TTC549 (cell line): ENCODE data around the gene CLEC3B.

ENCODE experiments used
- FAIRE-seq: peaks from 2 replicates; lab custom pipeline; 2012; peaks lifted over from hg19 to GRCh38; lab: Jason Lieb, UNC

Gene CLEC3B

DNA sequence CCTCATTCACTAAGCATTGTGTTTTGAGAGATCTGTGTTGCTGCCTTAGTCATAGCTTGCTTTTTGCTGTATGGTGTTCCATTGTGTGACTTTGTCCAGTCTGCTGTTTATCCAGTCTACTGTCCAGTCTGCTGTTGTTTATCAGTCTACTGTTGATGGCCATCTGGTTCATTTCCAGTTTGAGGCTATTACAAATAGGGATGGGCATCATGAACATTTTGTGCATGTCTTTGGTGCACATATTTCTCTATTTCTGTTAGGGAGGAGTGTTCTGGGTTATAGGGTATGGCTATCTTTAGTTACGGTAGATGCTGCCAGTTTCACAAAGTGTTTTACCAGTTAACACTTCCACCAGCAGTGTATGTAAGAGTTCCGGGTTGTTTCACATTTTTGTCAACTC is 22.2 kb upstream of the CLEC3B start:
- no peak for FAIRE-seq

DNA sequence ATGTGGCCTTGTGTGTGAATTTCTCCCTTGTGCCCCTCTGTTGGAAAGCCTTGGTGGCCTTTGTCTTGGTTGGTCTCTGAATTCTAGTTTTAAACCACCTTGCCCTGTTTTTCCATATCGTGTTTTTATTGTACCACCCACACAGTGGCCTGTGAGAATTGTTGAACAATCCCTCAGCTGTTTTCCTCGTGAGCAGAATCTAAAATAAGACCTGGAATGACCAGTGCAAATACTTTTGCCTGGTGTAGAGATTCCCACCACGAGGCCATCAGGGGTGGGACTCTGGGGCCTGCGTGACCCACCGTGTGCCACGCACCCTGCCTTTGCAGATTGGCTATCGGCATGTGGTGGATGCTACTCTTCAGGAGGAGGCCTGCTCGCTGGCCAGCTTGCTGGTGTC is 19.0 kb upstream of the CLEC3B start:
- FAIRE-seq, result no peak

DNA sequence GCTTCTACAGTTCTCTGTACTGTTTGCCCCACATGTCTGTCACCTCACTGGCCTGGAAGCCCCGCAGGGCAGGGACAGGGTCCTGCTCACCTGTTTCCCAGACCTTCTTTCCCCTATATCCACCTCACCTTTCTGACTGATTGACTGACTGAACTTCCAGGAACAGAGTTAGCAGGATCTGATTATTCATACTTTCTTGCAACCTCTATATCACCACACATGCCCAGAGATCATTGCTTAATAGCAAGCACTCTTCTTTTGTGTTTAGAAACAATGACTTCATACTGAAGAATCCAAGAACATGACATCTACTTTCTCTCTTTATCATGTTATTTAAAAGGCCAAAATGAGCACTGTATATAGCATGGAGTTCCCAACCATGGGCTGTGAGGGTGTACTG is 18.0 kb upstream of the CLEC3B start:
- FAIRE-seq, result no peak

DNA sequence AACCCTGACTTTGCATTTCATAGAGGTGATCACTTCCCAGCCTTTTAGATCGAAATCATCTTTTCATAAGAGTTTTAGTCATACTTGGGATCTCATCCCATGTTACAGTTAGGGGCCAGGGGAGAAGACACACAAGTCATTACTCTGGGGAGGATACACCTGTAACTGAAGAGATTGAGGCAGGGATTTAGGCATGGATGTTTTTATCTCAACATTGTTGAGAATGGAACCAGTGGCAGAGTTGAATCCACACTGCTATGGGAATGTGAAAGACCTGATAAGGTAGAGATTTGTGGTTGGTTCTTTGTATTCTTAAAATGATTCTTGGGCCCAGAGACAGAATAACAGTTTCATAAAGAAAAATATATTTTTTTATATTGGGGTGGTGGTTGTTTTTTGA is 16.2 kb upstream of the CLEC3B start:
- no peak for FAIRE-seq

DNA sequence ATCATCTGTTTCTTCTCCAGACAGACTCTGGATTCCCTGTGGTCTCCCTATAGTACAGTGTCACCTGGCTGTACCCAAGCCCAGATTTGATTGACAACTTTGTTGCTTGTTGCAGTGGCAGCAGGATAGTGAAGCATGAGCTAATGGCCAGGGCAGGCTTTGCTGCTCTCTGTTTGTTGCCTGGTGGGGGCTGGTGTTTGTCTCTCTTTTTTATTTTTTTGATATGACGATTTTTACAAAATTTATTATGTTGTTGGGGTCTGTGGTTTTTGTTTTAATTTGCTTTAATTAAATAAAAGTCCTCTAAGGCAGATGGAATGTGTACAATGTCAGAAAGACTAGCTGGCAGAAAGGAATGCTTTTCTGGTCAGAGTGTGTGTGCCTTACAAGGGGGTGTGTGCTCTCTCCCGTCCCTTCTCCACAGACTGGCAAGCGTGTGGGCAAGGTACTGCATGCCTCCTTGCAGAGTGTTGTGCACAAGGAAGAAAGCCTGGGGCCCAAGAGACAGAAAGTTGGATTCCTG is 15.2 kb upstream of the CLEC3B start:
- no peak for FAIRE-seq

DNA sequence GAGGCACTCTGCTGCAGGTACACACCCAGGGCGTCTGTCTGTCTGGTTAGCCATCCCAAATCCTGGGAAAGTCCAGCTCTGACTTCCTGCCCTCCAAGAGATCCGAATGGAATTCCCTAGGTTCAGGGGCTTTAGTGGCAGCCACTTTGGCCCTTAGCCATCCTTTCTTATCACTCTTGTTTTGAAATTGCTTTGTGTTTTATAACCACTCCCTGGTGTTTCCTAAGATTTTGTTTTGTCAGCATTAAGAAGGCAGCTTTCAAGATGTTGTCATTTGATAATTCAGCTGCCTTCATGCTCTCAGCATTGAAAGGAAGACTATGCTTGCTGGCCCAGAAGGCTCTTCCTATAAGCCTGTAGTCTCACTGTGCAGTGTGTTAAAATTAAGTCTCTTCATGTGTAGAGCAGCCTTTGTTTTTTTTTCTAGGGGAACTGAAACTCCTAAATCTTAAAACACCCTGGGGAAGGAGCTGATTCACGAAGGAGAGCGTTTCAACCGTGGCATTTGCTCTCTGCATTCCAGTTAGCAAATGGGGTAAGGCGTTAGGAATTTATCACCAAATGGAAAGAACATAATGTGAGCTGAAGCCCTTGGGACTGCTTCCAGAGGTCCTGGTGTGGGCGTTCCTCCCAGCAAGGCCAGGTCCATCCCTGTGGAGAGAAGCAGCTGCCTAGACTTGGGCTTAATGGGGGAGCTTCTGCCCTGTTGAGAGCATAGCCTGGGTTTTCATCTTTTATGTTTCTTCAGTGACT is 14.2 kb upstream of the CLEC3B start:
- FAIRE-seq, result no peak

DNA sequence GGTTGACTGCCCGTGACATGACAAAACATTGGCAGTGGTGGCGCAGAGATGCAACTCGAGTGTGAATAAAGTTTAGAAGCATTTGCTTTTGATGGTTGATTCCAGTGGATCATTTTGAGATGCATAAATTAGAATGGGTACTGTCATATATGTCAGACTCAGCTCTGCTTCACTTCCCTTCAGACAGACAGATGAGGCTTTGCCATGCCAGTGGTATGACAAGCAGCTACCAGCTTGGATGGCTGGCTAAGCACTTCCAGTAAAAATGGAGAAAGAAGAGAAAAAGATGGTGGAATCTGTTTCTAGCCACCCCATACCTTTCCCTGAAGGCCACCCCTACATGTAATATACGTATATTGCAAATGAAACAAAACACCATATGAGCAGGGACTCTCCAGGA is 13.5 kb upstream of the CLEC3B start:
- no peak for FAIRE-seq

DNA sequence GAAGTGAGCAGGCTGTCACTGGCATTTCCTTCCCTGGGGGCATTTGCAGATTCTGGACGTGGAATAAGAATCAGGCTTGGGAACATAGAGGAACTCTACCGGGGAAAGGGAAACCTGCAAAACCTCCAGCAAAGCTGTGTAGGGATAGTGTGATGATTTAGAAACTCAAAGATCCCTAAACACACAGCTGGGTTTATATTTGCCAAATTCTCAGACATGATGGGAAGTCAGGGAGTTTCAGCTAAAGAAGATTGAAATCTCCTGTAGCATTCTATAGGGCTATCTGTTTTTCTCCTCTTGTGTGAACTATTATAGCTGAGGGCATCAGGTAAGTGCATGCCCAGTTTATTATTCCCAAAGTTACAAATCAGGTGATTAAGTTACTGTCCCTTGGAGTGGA is 9.2 kb upstream of the CLEC3B start:
- no peak for FAIRE-seq

DNA sequence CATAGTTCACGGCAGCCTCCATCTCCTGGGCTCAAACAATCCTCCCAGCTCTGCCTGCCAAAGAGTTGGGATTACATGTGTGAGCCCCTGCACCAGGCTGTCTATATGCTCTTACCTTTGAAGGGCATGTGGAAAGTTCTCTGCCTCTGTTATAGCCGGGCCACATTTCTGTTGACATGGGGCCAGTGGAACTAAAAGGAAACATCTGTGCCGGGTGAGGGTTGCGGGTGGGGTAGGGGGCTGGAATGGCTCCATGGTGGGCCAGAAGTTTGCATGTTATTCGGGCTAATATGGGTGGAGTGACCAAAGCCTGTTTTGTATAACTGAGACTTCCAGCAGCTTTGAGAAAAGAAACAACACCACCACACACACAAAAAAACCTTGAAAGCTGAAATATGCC is 8.3 kb upstream of the CLEC3B start:
- no peak for FAIRE-seq

DNA sequence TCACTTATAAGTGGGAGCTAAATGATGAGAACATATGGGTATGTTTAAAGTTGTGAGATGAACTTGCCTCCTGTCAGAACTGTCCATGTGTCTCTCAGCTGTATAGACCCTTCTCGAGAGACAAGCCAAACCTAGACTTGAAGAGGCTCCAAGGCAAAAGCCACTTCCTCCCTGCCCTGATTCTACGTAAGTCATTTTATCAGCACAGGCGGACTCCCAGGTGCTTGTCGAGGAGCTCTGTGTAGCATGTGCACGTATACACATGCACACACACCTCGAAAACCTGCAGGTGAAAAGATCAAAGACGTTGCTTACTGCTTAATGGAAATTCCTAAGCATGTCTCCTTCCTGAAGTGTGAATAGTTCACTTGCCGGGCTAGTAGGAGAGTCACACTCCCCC is 5.6 kb upstream of the CLEC3B start:
- FAIRE-seq, result no peak

DNA sequence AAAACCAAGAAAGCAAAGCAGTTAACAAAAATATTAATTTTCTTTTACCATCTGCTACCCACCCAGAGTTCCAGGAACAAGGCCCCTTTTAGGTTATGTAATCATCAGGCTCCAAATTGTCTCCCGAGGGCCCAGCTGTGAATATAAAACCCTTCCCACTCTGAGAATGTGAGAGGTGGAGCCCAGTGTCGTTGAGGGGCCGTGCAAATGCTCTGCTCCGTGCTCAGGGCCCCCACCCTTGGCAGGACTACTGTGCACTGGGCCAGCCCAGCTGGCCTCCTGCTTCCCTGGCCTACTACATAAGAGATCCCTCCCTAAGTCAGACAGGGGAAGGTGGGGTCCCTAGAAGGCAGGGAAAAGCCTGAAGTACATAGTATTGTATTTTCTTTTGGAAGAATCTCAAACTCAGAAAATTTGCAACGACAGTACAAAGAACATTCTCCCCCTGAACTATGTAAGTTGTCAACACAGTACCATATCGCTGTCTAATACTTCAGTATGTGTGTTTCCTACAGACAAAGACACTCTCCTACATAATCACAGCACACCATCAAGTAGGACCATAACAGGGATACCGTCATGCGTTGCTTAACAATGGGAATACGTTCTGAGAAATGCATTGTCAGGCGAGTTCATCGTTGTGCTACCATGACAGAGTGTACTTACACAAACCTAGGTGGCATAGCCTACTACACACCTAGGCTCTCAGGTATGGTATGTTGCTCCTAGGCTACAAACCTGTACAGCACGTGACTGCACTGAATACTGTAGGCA is 4.4 kb upstream of the CLEC3B start:
- FAIRE-seq, result no peak

DNA sequence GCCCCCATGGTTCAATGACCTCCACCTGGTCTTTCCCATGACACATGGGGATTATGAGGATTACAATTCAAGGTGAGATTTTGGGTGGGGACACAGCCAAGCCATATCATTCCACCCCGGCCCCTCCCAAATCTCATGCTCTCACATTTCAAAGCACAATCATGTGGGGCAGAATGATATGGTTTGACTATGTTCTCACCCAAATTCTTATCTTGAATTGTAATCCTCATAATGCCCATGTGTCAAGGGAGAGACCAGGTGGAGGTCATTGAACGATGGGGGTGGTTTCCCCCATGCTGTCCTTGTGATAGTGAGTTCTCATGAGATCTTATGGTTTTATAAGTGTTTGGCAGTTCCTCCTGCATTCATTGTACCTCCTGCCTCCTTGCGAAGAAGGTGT is 2.4 kb upstream of the CLEC3B start:
- FAIRE-seq, result no peak

DNA sequence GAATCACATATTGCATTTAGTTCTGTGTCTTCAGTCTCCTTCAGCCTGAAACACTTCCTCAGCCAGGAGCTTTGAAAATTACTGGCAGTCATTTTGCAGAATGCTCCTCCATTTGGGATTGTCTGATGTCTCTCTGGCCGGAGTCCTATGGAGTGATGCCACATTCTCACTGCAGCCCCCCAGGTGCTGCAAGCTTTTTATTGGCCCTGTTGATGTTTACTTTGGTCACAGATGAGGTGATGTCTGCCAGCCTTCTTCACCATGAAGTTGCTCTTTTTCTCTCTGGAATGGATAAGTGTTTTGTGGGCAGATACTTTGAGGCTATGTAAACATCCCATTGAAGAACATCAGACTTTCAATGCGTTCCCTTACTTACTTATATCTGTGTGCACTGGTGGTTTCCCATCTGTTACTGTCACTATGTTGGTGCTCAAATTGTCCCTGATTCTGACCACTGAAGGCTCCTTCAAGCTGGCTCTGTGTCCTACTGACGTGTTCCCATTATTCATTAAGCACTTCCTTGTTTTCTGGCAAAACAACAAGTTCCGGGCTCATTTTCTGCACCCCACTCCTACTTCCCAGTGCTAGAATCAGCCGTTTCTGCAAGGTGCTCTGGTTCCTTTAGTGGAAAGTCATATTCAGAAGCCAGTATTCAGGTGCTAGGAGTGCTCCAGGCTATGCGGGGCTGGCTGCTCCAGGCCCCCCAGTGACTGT is 1.4 kb upstream of the CLEC3B start:
- no peak for FAIRE-seq

DNA sequence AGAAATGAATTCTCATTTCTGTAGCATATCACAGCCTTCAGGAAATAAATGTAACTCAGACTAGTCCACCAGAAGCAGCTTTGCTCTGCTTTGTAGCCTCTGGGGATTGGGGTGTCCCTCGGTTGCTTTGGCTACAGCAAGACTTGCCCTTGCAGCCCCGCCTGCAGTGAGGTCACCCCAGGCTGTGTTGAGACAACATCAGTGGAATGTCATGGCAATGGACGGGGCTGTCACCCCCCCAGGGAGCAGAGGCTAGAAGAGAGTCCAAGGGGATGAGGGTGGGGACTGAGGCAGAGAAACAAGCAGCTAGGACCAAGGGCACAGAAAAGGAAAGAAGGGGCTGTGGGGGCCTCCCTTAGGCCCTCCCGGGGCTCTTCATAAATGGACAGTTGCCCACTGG is 854 bp downstream of the CLEC3B start:
- FAIRE-seq, result no peak

DNA sequence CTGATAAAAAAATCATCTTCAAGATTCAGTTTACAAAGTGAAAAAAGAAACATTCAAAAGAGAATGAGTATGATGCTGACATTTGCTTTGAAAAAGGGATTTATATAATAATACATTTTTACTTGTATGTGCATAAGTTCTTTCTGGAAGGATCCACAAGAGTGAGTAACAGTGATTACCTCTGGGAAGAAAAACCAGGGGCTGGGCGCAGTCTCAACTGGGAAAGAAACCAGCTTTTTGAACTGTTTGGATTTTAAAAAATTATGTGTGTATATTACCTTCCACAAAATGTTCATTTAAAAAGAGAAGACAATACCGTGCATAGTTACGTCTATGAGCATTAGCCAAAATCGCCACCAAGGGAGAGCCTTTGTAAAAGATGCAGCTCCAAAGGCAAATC is 1.3 kb downstream of the CLEC3B start:
- FAIRE-seq, result no peak

DNA sequence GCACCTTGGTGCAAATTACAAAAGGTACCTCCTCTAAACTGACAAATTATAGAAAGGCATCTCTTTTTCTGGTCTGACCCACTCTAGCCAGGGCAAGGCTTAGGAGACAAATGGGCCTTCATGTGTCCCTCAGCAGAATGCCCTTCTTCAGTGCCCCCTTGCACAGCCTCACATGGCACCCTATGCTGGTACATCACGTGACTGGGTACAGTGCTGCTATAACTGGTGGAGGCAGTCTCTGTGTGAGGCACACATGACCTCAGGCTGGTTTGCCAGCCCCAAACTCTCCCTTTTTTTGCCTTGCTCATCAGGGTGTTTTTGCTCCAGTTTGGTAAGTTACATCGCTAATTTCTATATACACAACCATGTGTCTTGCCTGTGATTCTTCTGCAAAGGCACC is 3.1 kb downstream of the CLEC3B start:
- FAIRE-seq, result no peak

DNA sequence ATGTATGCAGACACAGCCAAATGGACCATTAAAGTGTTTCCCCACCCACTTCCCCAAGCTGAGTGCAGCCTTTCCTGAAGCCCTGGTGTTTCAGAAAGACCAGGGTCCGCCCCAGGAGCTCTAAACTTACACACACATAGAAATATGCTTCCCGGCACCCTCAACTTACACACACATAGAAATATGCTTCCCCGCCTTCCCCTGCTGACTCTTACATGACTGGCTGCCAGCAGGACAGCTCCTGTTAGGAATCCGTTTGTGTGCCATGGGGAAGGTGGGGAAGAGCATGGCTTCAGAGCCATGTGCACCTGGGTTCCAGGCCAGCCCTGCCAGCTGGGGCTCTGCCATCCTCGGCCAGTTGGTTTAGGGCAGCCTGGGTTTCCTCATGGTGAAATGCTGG is 3.6 kb downstream of the CLEC3B start:
- FAIRE-seq, result no peak

DNA sequence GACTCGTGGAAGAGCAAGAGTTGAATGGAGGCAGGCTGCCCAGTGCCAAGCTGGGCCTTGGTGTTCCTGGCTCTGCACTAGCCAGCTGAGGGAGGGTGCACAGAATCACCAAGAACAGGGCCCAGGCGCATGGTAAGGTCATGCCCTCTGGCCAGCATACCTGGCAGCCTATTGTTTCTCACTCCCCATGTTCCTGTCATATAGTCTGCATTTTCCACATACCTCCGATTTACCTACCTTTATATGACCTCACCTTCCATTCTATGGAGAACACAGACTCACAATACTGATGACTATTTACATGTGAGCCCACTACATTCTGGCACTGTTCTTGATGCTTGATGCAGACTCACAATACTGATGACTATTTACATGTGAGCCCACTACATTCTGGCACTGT is 5.4 kb downstream of the CLEC3B start:
- no peak for FAIRE-seq

DNA sequence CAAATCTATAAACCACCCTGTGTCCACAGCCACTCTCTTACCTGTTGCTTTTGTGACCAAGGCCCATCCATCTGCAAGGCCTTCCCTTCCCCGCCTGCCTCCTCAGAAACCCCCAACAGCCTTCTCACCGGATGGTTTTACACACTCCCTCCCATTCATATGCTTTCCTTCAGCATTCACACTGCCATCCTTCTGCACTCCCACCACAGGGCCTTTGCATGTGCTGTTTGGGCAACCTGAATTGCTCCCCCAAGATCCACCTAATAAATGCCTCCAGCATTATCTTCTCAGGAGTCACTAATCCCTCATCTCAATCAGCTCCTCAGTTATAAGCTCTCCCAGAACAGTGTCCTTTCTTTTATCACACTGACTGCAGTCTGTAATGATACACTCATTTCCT is 6.0 kb downstream of the CLEC3B start:
- FAIRE-seq, result no peak

DNA sequence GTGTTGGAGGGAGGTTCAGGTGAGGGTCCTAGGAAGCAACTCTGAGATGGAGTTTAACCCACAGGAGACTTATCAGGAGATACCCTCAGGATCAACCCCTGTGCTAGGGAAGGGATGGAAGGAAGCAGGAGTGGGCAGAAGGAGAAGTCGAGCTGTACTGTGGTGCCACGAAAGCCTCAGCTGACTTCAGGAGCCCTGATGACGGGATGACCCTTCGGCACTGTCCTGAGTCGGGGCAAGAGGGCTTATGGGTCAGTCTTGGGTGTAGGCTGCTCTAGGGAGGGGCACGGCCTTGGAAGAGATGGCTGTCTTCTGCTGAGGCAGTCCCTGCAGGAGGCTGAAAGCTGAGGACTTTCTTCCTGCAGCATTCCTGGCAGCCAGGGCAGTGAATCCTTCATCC is 7.7 kb downstream of the CLEC3B start:
- no peak for FAIRE-seq

DNA sequence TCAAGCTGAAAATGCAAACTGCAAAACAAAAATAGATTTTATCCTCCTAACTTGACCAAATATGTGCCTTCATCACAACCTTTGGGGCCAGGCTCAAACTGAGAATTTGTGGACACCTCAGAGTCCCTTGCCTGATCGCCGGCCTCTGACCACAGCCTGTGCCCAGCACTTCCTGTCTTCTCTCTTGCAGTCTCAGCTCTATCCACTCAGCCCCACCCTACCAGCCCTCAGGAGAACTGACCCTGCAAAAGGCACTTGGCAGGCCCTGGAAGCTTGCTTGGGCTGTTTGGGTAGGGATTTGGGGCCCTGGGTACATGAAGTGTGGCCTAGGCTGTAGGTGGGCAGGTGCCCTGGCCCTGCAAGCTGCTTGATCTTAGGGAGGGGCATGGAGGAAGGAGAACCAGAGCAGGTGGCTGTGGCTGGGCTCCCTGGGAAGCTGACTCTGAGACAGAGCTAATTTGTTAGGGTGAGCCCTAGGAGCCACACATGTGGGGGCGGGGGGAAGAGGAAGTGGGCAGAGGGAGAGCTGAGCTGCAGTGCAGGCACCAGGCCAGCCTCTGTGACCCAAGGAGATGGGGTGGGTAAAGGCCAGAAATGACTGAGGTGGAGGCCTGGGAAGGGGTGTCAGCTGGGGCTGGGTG is 8.6 kb downstream of the CLEC3B start:
- no peak for FAIRE-seq

DNA sequence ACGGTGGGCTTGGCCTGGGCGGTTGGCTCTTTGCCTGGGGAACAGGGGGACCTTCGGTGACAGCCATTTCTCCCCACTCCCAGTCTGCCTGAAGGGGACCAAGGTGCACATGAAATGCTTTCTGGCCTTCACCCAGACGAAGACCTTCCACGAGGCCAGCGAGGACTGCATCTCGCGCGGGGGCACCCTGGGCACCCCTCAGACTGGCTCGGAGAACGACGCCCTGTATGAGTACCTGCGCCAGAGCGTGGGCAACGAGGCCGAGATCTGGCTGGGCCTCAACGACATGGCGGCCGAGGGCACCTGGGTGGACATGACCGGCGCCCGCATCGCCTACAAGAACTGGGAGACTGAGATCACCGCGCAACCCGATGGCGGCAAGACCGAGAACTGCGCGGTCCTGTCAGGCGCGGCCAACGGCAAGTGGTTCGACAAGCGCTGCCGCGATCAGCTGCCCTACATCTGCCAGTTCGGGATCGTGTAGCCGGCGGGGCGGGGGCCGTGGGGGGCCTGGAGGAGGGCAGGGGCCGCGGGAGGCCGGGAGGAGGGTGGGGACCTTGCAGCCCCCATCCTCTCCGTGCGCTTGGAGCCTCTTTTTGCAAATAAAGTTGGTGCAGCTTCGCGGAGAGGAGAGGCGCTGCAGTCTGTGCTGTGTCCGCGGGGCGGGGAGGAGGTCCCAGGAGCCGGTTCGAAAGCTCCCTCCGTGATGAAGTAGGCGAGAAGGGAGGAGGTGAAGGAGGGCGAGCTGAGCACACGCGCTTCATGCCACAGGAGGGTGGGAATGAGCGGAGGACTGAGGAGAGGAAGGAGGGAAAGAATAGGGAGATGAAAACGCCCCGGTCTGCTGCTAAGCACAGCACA is 9.6 kb downstream of the CLEC3B start:
- FAIRE-seq, result no peak
